Panc1 (cell line): ENCODE data around the gene EXOC5. TPM values are rescaled to one million over a fixed set of nuclear protein-coding genes. Genes with fewer than 3 reads are reported as not detected.

Experiments used
- ATAC-seq: fragments of 200-7000 bp; cut with Tn5 transposase; 2 replicates; pipeline ENCODE4 v1.9.1; 2020; ENCODE audit warnings: mild to moderate bottlenecking, moderate library complexity
- BruUV-seq: library from RNA; stranded (reverse); fragments of 400-500 nt; replicated peaks from 2 replicates; lab custom pipeline; 2021; lab: Mats Ljungman, UMichigan
- CTCF ChIA-PET: fragments of 300-600 bp; sonication (Branson Sonifier 250); formaldehyde crosslinking; loops from one replicate; lab custom pipeline; 2022; ENCODE audit warnings: antibody characterized with exemption; lab: Charles Lee
- POLR2A ChIA-PET: fragments of 300-600 bp; sonication (Branson Sonifier 250); formaldehyde crosslinking; loops from one replicate; lab custom pipeline; 2022; ENCODE audit warnings: antibody characterized with exemption; lab: Charles Lee
- DNase-seq: peaks from one replicate; pipeline ENCODE4 v3.0.0-alpha.2; 2010; ENCODE audit warnings: low read depth, low spot score
- H3K27ac ChIP-seq: 2 replicates; pipeline ENCODE4 v1.5.1; 2011; ENCODE audit warnings: mild to moderate bottlenecking, low read length, inconsistent platforms
- H3K27me3 ChIP-seq: fragments of 200-500 bp; sonication (Bioruptor generic); 2 replicates; pipeline ENCODE4 v1.6.0; 2014; ENCODE audit warnings: low read length, inconsistent platforms; ENCODE audit not compliant: control insufficient read depth, insufficient read depth
- H3K36me3 ChIP-seq: fragments of 200-500 bp; sonication (Bioruptor generic); 2 replicates; pipeline ENCODE4 v1.5.1; 2014; ENCODE audit warnings: inconsistent platforms, mild to moderate bottlenecking, low read length, moderate library complexity; ENCODE audit not compliant: control insufficient read depth, insufficient read depth
- H3K4me1 ChIP-seq: 2 replicates; pipeline ENCODE4 v1.5.1; 2011; ENCODE audit warnings: inconsistent platforms, mild to moderate bottlenecking, low read length, moderate library complexity; ENCODE audit not compliant: control insufficient read depth, insufficient read depth
- H3K4me3 ChIP-seq, 2 experiments: 2 replicates each; pipeline ENCODE4 v1.5.1; 2011 to 2012; ENCODE audit warnings: low read depth in 2 of 2, low read length in 2 of 2, mild to moderate bottlenecking in 2 of 2, inconsistent platforms in 1 of 2, moderate library complexity in 1 of 2
- H3K9me3 ChIP-seq: fragments of 200-500 bp; sonication (Bioruptor generic); 2 replicates; pipeline ENCODE4 v1.5.1; 2014; ENCODE audit warnings: low read depth, mild to moderate bottlenecking, inconsistent platforms, low read length, moderate library complexity; ENCODE audit not compliant: control insufficient read depth, insufficient read depth
- POLR2AphosphoS5 ChIP-seq: IDR thresholded peaks from 2 replicates; pipeline ENCODE4 v1.6.1; 2012; ENCODE audit warnings: mild to moderate bottlenecking, low read depth, low read length, moderate library complexity
- SIN3A ChIP-seq: IDR thresholded peaks from 2 replicates; pipeline ENCODE4 v1.6.1; 2012; ENCODE audit warnings: low read depth, mild to moderate bottlenecking, low read length, moderate library complexity, borderline replicate concordance; ENCODE audit not compliant: insufficient read depth
- TCF7L2 ChIP-seq: IDR thresholded peaks from 2 replicates; pipeline ENCODE4 v1.6.1; 2011; ENCODE audit warnings: mild to moderate bottlenecking, low read depth, low read length, inconsistent platforms
- in situ Hi-C: cut with HindIII; loops from 2 replicates; pipeline ENCODE4 v1.10.0; 2016; ENCODE audit warnings: low sequenced_read_pairs, low pct_unique_long_range_greater_than_20kb
- intact Hi-C: fragments of 100-400 bp; cut with micrococcal nuclease; formaldehyde crosslinking; loops from one replicate; pipeline ENCODE4 v1.10.0; 2022; ENCODE audit not compliant: unreplicated experiment
- total RNA-seq: library from RNA; stranded (reverse); gene quantifications from one replicate; pipeline ENCODE4 v1.2.1, GENCODE V29; 2021; ENCODE audit not compliant: unreplicated experiment
- TF ChIP-seq, protein P1 (sequence below), 2 experiments: IDR thresholded peaks; 2 replicates each; pipeline ENCODE4 v1.6.1; 2011 to 2012; ENCODE audit warnings: low read depth in 2 of 2, control low read depth in 1 of 2, low read length in 1 of 2, mild to moderate bottlenecking in 1 of 2, moderate library complexity in 1 of 2; ENCODE audit not compliant: insufficient read depth in 1 of 2
- TF ChIP-seq, protein P2 (sequence below): fragments of 450-650 bp; IDR thresholded peaks from 2 replicates; pipeline ENCODE4 v1.5.1; 2017; ENCODE audit warnings: mild to moderate bottlenecking

Gene EXOC5
- total RNA-seq, 1 experiment from 2014 or later: 57.6 TPM

DNA sequence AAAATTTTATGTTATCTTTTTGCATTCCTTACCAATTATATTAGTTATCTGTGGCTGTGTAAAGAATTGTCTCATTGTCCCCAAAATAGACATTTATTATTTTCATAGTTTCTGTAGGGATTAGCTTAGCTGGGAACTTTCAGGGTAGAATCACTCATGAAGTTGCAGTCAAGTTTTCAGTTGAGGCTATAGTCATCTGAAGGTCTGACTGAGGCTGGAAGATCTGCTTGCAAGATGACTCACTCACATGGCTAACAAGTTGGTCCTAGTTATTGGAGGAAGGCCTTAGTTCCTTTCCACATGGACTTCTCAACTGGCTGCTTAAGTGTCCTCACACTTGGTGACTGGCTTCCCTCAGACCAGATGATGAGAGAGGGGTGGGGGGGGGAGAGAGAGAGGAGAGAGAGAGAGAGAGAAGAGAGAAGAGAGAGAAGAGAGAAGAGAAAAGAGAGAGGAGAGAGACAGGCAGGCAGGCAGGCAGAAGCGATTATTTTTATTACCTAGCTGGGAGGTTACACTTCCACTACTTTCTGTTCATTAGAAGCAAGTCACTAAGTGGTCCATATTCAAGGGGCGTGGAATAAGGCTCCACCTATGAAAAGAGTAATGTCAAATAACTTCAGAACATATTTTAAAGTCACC is 6.4 kb upstream of the EXOC5 start:
- ATAC-seq: no peak
- Histone ChIP-seq H3K9me3 (no peaks in the 10 kb centered on the region), H3K4me1 (peaks cover 7% of the 10 kb centered on the region), H3K4me3 (no peak overlapping the region), H3K27ac (no peak overlapping the region), H3K36me3 (peaks cover 2% of the 10 kb centered on the region; the same call in 1 of the 2 replicates), H3K27me3 (no peaks in the 10 kb centered on the region)
- POLR2A ChIA-PET: no interaction called here
- no TSS peak for BruUV-seq
- DNase-seq: no peak
- intact Hi-C loops: no loop called here
- in situ Hi-C loops: no loop called here
- TF ChIP-seq SIN3A: no peak
- no peak for TF ChIP-seq TCF7L2
- TF ChIP-seq, protein P1, sequence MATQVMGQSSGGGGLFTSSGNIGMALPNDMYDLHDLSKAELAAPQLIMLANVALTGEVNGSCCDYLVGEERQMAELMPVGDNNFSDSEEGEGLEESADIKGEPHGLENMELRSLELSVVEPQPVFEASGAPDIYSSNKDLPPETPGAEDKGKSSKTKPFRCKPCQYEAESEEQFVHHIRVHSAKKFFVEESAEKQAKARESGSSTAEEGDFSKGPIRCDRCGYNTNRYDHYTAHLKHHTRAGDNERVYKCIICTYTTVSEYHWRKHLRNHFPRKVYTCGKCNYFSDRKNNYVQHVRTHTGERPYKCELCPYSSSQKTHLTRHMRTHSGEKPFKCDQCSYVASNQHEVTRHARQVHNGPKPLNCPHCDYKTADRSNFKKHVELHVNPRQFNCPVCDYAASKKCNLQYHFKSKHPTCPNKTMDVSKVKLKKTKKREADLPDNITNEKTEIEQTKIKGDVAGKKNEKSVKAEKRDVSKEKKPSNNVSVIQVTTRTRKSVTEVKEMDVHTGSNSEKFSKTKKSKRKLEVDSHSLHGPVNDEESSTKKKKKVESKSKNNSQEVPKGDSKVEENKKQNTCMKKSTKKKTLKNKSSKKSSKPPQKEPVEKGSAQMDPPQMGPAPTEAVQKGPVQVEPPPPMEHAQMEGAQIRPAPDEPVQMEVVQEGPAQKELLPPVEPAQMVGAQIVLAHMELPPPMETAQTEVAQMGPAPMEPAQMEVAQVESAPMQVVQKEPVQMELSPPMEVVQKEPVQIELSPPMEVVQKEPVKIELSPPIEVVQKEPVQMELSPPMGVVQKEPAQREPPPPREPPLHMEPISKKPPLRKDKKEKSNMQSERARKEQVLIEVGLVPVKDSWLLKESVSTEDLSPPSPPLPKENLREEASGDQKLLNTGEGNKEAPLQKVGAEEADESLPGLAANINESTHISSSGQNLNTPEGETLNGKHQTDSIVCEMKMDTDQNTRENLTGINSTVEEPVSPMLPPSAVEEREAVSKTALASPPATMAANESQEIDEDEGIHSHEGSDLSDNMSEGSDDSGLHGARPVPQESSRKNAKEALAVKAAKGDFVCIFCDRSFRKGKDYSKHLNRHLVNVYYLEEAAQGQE (IDR thresholded peaks at IDR 0.05; ENCODE audit: insufficient read depth in 1 of 2, low read depth in 2 of 2, low read length in 1 of 2): no peak
- TF ChIP-seq, protein P2, sequence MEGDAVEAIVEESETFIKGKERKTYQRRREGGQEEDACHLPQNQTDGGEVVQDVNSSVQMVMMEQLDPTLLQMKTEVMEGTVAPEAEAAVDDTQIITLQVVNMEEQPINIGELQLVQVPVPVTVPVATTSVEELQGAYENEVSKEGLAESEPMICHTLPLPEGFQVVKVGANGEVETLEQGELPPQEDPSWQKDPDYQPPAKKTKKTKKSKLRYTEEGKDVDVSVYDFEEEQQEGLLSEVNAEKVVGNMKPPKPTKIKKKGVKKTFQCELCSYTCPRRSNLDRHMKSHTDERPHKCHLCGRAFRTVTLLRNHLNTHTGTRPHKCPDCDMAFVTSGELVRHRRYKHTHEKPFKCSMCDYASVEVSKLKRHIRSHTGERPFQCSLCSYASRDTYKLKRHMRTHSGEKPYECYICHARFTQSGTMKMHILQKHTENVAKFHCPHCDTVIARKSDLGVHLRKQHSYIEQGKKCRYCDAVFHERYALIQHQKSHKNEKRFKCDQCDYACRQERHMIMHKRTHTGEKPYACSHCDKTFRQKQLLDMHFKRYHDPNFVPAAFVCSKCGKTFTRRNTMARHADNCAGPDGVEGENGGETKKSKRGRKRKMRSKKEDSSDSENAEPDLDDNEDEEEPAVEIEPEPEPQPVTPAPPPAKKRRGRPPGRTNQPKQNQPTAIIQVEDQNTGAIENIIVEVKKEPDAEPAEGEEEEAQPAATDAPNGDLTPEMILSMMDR: no peak
- TF ChIP-seq POLR2AphosphoS5: no peak
- CTCF ChIA-PET: no interaction called here

DNA sequence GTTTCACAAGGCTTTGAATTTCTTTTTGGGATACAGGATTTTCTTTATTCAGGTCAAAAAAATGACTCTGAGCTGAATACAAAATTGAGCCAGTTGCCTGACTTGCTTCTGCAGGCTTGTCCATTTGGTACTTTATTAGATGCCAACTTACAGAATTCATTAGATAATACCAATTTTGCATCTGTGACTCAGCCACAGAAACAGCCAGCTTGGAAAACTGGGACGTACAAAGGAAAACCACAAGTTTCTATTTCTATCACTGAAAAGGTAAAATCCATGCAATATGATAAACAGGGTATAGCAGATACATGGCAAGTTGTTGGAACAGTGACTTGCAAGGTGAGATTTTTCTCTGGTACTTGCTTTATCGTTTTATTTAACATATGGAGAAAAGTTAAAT is 5.8 kb upstream of the EXOC5 start:
- Histone ChIP-seq H3K27ac (no peak overlapping the region), H3K9me3 (no peaks in the 10 kb centered on the region), H3K4me1 (peaks cover 7% of the 10 kb centered on the region), H3K4me3 (no peak overlapping the region), H3K36me3 (peaks cover 2% of the 10 kb centered on the region; the same call in 1 of the 2 replicates), H3K27me3 (no peaks in the 10 kb centered on the region)
- in situ Hi-C loops (no loop called here), intact Hi-C loops (no loop called here)
- ATAC-seq (no peak), DNase-seq (no peak)
- ChIA-PET CTCF (no interaction called here), POLR2A (no interaction called here)
- TF ChIP-seq, protein P2: no peak
- TF ChIP-seq, protein P1 (IDR thresholded peaks at IDR 0.05; ENCODE audit: insufficient read depth in 1 of 2, low read depth in 2 of 2, low read length in 1 of 2): no peak
- TF ChIP-seq POLR2AphosphoS5 (no peak), TCF7L2 (no peak), SIN3A (no peak)
- no TSS peak for BruUV-seq
